GF-D8 (cell line): ENCODE measurements around the gene EVX2.

Experiments used
- DNase-seq: peaks from one replicate; lab custom pipeline; 2025; lab: John Stamatoyannopoulos, UW

EVX2 gene

DNA sequence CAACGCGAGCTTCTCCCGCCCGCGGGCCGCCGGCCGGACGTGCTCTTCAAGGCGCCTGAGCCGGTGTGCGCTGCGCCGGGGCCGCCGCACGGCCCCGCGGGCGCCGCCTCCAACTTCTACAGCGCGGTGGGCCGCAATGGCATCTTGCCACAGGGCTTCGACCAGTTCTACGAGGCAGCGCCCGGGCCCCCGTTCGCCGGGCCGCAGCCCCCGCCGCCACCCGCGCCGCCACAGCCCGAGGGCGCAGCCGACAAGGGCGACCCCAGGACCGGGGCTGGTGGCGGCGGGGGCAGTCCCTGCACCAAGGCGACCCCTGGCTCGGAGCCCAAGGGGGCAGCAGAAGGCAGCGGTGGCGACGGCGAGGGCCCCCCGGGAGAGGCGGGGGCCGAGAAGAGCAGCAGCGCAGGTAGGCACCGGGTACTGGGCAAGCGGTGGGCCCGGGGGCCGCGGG, 24.0 kb upstream of the EVX2 start:
- DNase-seq, result no peak

DNA sequence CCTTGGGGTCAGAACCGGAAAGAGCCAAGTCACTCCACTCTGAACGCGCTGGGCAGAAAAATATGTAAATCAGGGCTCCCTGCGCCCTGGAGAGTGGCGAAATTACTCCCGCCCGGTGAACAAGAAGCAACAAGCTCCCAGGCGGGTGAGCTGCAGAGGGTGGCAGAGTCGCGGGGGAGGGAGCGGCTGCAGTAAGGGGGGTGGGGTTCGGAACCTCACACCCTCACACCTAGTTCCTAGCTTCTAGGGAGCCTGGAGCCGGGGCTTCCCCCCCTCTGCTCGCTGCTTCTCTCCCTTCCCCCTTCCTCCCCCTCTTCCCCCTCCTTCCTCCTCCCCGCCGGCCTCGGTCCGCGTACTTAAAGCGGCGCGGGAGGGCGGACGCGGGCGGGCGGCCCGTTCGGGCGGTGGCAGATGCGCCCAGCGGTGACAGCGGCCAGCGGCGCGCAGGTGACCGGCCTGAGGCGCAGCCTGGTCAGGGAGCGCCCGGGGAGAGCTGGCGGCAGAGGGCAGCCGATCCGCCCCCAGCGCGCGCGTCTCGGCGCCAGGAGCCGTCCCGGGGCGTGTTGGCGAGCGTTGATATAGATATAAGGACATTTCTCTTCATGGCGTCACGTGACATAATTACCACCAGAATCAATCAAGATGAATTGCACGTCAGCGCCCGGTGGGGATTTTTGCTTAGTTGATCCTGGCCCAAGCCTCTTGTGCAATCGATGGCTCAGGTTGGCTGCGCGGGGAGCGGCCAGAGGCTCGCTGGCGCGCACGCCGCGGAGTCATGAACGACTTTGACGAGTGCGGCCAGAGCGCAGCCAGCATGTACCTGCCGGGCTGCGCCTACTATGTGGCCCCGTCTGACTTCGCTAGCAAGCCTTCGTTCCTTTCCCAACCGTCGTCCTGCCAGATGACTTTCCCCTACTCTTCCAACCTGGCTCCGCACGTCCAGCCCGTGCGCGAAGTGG, 23.1 kb upstream of the EVX2 start, which contains the start of gene HOXD11:
Gene HOXD11, plus strand, starts transcription at position 700 of the 959 bp plus-strand sequence. Its CDS starts 76 bp downstream, at position 776.
- no peak for DNase-seq

DNA sequence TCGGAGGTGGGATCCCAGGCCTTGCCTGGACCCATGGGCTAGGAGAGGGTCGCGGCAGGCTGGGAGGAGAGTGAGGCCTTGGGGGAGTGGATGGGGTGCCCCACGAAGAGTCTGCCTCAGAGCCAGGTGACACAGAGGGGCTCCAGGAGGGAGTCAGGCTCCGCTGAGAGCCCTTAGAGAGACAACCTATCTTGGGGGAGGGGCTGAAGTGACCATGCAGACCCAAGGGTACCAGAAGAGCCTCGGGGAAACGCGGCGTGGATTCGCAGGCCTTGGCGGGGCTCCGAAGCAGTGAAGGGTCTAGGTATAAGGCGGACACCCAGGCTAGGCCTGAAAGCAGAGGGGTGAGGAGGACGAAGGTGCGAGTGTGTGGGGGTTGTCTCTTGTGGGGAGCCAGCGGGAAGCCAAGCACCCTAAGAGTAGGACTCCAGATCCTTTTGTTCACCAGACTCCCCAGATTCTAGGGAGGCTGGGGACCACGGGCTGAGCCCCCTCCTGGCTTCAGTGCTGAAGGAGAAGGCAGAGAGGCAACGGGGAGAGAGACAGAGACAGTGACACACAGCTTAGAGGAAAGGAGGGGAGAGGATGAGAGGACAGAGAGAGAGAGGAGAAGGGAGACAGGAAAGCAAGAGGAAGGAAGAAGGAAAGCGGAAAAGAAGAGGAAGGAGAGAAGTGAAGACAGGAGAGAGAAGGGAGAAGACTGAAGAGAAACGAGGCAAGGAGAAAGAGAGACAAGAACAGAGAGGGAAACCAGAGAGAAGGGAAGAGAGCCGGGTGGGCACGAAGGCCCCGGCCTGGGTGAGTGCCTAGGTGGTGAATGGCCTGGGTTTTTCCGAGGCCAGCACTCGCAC, 22.2 kb upstream of the EVX2 start:
- no peak for DNase-seq

DNA sequence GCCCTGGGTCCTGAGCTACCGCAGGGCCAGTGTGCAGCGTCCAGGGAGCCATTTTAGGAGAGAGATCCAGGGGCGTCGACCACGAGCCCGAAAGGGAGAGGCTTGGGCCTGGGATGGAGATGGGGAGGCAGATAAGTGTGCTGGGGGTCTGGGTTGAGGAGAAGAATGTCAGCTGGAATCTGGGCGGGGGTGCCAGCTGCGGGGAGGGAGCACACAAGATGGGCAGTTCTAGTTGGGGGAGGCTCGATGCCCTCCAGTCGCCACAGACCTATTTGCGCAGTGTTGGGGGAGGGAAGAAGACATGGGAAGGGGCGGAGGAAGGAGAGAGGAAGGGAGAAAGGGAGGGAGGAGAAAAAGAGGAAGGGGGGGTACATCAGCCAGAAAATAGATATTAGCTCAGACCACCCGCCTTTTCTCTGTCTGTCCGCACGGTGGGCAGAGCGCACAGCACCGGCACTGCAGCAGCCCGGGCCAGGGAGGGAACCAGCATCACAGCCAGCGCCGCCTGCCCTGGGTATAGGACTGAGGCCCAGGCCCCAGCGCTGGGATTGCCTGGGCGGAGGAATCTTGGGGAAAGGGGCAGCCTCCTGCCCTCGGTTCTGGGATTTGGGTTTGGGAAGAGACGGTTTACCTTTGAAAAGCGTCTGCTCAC, 21.4 kb upstream of the EVX2 start:
- no peak for DNase-seq

DNA sequence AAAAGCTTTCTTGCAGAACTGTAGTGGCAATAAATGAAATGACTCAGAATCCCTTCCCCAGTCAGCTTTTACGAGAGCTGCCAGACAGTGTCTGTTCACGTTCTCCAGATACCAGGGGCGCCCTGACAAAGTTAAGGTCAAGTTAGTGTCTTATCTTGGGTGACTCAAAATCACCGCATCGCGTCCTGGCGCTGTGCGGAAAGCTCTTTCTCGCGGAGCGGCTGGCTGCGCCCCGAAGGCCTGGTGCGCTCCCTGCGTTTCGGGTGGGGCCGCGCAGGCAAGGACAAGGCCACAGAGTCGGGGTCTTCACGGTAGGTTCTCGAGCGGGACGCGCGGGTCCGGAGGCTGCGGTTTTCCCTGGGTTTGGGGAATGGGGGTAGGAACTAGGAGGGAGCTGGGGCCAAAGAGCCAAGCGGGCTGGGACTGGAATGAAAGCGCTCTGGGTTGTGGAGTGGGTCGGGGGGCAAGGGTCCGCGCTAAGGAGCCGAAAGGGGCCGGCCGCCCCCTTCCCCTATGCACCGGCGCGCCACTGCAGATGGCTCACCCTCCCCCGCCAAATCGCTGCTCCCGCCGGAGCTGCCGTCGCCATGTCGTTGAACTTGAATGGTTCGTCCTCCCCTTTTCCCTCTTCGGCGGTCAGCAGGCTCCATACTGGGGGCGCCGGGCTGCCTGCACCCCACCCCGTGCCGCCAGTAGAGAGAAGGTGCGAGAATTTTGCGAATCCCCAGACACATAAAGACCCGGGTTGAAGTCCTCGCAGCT, 20.7 kb upstream of the EVX2 start:
- DNase-seq, result no peak

DNA sequence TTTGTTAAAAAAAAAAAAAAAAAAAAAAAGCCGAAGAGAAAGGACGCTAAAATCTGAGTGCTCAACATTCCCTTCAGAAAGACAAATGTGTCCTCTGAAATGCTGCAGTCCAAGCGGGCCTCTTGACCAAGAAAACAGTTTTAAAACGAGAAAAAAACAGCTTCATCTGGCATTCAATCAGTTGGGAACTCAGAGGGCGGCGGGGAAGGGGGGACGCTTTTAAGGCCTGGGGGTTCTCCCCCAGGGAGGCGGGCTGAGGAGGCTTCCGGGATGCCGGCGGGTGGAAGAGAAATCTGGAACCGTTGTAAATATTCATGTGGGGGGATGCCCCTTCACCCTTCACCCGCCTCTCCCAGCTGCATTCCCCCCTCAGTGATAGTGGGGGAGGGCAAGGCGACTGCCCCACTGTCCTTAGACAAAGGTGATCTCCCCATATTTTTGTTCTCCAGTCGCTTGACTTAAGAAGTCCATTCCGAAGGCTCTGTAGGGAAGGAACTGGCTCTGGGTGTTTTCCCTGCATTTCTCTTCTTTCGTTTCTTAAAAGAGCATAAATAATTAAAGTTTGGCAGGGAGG, 20.1 kb upstream of the EVX2 start:
- no peak for DNase-seq

DNA sequence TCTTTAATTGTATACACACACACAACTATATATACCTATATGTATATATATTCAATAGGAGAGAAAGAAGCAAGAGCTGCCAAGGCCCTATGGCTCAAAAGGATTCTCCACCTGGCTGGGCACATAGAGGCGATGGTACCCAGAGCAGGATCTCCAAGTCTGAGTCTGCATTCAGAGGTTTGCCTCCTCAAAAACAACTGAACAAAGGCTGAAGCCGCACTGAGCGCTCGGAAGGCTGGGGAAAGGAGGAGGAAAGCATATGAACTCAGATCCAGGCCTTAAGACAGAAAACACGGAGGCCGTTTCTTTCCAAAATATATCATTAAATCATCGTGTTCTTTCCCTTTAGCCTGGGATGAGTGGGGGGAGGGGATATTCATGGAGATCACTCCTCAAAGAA, 19.4 kb upstream of the EVX2 start:
- DNase-seq, result no peak

DNA sequence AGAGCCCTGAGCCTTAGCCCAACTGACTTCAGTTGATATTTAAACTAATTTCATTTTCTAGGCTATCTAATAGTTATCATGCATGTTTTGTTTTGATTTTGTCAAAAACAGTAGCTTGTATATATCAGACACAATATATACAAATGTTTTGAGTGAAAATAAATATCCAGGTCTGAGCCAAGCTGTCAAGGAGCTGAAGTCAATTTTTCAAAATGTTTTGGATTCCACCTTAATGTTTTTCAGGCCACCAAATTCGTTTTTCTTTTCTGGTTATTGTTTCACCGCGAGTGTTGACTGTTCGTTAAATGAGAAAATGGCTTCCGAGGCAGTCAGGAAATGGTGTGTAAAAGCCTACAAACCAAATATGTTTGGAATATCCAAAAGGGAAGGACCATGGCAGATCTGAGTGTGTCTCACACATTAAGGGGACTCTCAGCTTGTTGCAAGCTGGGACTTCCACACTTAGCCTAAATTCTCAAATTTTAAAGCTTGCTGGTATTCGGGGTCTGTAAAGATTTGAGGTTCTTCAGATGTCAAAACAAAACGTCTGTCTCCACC, 18.6 kb upstream of the EVX2 start:
- DNase-seq, result no peak

DNA sequence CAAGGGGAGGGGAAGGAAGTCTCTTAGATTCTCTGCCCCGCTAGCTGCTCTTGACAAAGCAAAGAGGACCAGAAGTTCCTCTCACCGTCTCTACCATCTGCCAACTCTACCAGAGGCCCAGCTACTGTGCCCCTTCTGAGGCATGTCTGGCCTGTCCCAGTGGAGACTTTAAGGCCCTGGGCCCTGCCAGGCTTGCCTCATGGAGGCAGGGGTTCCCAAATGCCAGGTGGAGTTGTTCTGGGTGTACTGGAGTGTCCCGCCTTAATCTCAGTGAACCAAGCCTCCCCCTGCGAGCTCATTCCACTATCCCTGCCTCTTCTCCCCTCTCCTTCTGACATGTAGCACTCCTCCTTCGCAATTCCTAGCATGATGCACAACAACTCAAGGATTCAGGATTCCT, 18.1 kb upstream of the EVX2 start:
- no peak for DNase-seq

DNA sequence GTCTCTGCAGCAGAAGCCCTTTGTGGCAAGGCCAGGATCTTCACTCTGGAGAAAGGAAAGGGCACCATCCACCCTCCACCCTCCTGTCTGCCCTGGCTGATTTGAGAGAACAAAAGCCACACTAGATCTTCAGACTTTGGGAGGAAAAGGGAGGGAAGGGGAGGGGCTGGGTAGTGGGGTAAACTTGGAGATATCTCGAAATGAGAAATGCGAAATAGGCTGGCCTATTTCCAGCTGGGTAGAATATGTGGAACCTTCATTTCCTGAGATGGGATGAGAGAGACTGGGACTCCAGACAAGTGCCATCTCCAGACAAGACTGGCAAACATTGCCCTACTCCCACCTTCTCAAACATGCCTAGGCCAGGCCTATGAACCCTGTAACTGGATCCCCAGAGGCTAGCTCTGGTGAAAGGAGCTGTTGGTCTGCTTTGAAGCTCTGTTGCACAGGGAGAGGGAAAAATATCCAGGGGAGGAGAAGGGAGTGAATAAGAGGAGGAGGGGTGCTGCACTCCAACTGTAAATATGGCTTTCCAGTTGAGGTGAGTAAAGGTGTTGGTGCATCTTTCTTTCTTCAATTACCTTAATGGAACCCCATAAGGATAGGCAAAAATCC, 17.6 kb upstream of the EVX2 start:
- DNase-seq, result no peak

DNA sequence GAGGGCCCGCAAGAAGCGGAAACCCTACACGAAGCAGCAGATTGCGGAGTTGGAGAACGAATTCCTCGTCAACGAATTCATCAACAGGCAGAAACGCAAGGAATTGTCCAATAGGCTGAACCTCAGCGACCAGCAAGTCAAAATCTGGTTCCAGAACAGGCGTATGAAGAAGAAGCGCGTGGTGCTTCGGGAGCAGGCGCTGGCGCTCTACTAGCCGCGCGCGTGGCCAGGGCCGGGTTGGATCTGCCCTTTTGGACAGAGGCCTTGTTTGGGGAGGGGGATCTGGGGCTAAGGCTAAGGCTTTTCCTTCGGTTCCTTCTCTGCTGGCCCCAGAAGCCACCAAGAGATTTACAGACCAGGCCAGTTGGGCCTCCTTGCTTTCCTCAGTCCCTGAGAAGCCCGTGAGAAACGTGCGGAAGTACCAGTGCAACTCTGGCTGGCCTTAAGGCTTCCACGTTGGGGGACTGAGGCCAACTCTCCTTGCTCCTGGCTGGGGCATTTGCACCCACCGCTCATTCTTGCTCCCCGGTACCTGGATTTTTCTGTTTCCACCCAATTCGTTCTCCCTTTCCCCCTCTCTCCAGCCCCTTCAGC, 16.9 kb upstream of the EVX2 start:
- DNase-seq, result no peak

DNA sequence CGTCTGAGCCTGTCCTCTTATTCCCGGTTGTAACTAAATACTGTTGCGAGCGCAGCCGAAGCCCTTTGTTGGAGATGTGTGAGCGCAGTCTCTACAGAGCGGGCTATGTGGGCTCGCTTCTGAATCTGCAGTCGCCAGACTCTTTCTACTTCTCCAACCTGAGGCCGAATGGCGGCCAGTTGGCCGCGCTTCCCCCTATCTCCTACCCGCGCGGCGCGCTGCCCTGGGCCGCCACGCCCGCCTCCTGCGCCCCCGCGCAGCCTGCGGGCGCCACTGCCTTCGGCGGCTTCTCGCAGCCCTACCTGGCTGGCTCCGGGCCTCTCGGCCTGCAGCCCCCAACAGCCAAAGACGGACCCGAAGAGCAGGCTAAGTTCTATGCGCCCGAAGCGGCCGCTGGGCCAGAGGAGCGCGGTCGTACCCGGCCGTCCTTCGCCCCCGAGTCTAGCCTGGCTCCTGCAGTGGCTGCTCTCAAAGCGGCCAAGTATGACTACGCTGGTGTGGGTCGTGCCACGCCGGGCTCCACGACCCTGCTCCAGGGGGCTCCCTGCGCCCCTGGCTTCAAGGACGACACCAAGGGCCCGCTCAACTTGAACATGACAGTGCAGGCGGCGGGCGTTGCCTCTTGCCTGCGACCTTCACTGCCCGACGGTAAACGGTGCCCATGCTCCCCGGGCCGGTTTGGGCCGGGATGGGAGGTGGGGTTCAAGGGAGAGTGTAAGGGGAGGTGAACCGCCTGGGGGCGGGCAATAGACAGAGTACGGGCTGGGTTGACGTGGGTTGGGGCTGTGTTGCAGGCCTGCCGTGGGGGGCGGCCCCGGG, 16.2 kb upstream of the EVX2 start, which contains the start of gene HOXD12:
Gene HOXD12, plus strand, starts transcription at position 68 of the 819 bp plus-strand sequence. Its CDS starts 7 bp downstream, at position 75.
- no peak for DNase-seq

DNA sequence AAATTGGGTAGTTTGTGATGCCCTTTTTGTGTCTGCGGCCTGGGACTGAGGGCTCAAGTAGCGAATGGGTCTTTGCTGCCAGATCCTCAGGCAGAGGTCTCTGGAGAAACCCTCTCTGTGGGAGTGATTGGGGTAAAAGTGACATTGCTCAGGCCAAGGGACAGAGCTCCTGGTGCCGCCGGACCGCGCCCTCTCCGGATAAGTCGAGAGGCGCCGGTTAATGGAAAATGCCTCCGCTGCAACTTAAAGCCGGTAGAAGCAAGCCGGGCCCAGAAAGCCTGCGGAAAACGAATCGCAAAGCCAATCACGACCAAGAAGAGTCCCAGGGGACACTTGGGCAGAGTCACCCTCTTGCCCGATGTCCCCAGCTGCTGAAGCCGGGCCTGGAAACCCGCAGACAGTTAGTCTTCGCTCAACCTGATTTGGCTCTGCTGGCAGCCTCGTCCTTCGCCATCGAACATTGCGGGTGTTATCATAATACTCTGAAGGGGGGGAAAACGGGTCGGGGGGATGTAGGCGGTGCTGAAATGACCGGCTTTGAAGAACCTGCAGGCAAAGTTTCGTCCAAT, 15.5 kb upstream of the EVX2 start:
- no peak for DNase-seq

DNA sequence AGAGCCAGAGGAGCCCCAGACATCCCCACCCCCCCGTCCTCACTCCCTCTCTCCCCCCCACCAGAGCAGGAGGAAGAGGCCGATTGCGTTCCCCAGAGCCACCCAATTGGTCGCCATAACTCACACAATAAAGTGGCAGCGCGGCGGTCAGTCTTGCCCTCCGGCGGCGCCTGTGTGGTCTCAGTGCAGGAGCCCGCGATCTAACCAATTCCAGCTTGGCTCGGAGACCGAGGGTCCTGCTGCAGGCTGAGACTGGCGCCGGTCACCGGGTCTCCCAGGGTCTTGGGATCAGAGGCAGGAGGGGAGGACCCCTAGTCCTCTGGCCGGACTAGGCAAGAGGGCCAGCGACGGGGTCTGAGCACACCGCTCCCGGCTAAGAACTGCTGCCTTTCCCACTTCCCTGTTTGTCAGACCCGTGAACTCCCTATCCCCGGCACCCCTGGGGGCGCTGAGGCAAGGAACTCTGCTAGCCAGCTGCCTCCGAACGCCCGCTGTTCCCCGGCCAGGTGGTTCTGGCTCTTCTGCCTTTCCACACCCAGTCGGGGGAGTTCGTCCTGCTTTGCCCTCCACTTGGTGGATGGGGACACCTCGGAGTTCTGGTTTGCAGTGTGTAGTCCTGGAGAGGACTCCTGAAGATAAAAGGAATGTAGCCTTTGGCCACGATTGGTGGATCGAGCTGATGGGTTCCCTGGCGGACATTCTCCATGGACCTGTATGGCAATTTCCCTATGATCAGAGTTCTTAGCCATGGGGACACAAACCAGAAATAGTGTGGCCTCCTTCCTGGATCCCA, 14.8 kb upstream of the EVX2 start:
- DNase-seq, result no peak

DNA sequence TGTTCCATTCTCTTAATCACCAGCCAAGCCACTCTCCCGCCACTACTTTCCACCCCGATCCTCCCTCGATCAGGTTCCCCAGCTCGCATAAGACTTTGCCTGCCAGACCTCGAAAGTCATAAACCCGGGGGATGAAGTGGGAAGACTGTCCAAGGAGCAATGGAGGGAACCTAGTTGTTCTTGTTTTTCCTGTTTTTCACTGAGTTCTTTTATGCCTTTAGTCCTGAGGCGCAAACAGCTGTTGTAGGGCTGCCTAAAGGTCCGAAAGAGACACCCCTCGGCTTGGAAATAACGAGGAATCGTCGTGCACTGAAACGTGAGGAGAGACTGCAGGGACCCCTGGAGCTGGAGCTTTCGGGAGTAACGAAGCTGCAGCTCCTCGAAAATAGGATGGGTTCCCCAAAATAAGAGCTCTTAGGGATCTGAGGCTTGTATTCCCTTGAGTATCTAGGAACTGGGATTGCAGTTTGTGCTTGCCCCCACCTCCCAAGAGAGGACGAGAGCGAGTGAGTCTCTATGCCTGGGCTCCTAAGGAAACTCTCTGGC, 14.1 kb upstream of the EVX2 start:
- no peak for DNase-seq

DNA sequence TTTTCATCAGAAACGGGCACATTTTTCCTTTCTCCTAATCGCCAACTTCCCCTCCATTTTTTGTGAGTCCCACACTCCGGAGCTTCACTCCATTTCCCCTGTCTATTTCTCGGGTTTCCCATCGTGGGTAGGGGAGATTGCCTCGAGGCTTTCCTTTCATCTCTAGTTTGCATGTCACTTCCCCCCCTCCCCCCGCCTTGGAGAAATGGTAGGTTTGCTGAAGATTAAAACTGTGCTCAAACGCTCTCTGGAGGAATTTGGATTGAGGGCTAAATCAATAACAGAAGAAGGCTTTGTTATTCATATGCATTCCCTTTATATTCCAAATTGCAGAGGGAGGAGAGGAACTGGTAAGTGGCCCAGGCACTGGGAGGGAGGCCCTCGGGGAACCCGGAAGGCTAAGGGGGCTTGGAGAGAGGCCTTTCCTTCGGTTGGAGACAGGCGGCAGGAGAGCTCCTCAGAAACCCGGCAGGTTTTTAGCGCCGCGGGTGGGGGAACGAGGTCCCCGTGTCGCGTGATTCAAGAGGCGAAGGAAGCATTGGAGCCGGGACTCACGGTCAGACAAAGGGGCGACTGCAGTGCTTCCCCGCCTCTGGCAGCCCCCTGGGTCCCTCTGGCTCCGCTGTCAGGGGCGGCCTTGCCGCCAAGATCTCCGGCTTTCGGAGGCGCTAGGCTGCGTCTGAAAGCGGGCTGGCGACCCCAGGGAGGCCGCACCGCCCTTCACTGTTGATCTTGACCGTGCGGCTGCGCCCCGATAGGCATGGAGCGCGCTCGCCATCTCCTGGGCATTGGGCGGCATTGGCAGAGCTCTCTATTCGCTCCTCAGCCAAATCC, 13.4 kb upstream of the EVX2 start:
- peak; percentile 28 for DNase-seq
